Measurements from ENCODE around the gene SLC35E1.

Gene SLC35E1

GRCh38 chr19:16575861-16576689 lies 3.9 kb upstream of the SLC35E1 start:
- H3K4me3 ChIP-seq (replicated peaks in 1 of 2; ENCODE audit: low read depth in 2 of 2, low read length in 2 of 2), result no peak overlapping the region
- no peak for DNase-seq (ENCODE audit: low read depth in 2 of 2)
- no peak for TF ChIP-seq CTCF (IDR thresholded peaks at IDR 0.05; ENCODE audit: low read depth, low read length)

- no peak for TF ChIP-seq CTCF (IDR thresholded peaks at IDR 0.05; ENCODE audit: low read depth, low read length)
- DNase-seq (ENCODE audit: low read depth in 2 of 2), result no peak
- no peak overlapping the region for H3K4me3 ChIP-seq (replicated peaks in 1 of 2; ENCODE audit: low read depth in 2 of 2, low read length in 2 of 2)
Measured at GRCh38 chr19:16575282-16575681, 3.1 kb upstream of the SLC35E1 start.

- peak overlapping the region in 1 of 2 donors; percentile 97 for H3K4me3 ChIP-seq (replicated peaks in 1 of 2; ENCODE audit: low read depth in 2 of 2, low read length in 2 of 2)
- no peak for TF ChIP-seq CTCF (IDR thresholded peaks at IDR 0.05; ENCODE audit: low read depth, low read length)
- DNase-seq (ENCODE audit: low read depth in 2 of 2), result no peak
Measured at GRCh38 chr19:16573925-16574324, 1.7 kb upstream of the SLC35E1 start.

- peak overlapping the region; percentile 95 to 97 for H3K4me3 ChIP-seq (replicated peaks in 1 of 2; ENCODE audit: low read depth in 2 of 2, low read length in 2 of 2)
- DNase-seq (ENCODE audit: low read depth in 2 of 2), result no peak
- TF ChIP-seq CTCF (IDR thresholded peaks at IDR 0.05; ENCODE audit: low read depth, low read length), result no peak
Measured at GRCh38 chr19:16573296-16573695, 1.1 kb upstream of the SLC35E1 start.

- peak in 1 of 2 donors; percentile 31 for DNase-seq (ENCODE audit: low read depth in 2 of 2)
- no peak for TF ChIP-seq CTCF (IDR thresholded peaks at IDR 0.05; ENCODE audit: low read depth, low read length)
- peak overlapping the region; percentile 61 to 79 for H3K4me3 ChIP-seq (replicated peaks in 1 of 2; ENCODE audit: low read depth in 2 of 2, low read length in 2 of 2)
Measured at GRCh38 chr19:16571822-16572331, 338 bp downstream of the SLC35E1 start.

- peak; percentile 48 to 51 for DNase-seq (ENCODE audit: low read depth in 2 of 2)
- TF ChIP-seq CTCF (IDR thresholded peaks at IDR 0.05; ENCODE audit: low read depth, low read length), result no peak
- peak overlapping the region; percentile 61 to 79 for H3K4me3 ChIP-seq (replicated peaks in 1 of 2; ENCODE audit: low read depth in 2 of 2, low read length in 2 of 2)
Measured at GRCh38 chr19:16571283-16571682, 932 bp downstream of the SLC35E1 start.

Measured in cardiac fibroblast (primary cell).